ENCODE measurements around the gene CNTNAP4.

Gene CNTNAP4

DNA sequence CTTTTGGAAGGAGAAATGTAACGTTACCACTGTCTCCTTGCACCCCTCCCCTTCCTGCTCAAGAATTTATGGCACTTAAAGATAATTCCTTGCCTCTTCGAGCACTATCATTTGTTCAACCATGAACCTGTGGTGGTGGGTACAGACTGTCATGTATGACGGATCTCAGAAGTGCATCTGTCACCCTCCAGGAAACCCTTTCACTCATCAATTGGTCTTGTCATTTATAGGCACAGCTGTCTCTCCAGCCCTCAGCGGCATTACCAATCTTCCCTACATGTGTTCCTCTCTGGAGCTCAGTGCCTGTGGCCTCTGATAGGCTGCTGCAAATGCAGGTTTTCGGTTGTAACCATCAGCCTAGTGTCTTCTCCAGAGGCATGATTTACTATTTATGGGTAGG lies 15.0 kb downstream of the CNTNAP4 start:
- H4K20me1 ChIP-seq (ENCODE audit: control insufficient read depth, insufficient read depth, low read depth, low read length): no peaks in the 10 kb centered on the region
- peaks cover 9% of the 10 kb centered on the region; the same call in 1 of the 2 replicates for H3K9me3 ChIP-seq (ENCODE audit: control insufficient read depth, insufficient read depth, low read length)
- TF ChIP-seq EZH2phosphoT487 (IDR thresholded peaks at IDR 0.05; ENCODE audit: borderline replicate concordance, low read length): no peak
- TF ChIP-seq, protein P1, sequence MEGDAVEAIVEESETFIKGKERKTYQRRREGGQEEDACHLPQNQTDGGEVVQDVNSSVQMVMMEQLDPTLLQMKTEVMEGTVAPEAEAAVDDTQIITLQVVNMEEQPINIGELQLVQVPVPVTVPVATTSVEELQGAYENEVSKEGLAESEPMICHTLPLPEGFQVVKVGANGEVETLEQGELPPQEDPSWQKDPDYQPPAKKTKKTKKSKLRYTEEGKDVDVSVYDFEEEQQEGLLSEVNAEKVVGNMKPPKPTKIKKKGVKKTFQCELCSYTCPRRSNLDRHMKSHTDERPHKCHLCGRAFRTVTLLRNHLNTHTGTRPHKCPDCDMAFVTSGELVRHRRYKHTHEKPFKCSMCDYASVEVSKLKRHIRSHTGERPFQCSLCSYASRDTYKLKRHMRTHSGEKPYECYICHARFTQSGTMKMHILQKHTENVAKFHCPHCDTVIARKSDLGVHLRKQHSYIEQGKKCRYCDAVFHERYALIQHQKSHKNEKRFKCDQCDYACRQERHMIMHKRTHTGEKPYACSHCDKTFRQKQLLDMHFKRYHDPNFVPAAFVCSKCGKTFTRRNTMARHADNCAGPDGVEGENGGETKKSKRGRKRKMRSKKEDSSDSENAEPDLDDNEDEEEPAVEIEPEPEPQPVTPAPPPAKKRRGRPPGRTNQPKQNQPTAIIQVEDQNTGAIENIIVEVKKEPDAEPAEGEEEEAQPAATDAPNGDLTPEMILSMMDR (IDR thresholded peaks at IDR 0.05; ENCODE audit: low read depth, low read length, poor library complexity, severe bottlenecking): no peak
- H3K79me2 ChIP-seq (ENCODE audit: control insufficient read depth, low read length): no peaks in the 10 kb centered on the region
- no peak overlapping the region for H3K27ac ChIP-seq (ENCODE audit: low read depth, low read length)
- H3F3A ChIP-seq (ENCODE audit: control insufficient read depth, insufficient read depth): no peaks in the 10 kb centered on the region
- no peaks in the 10 kb centered on the region for H3K9me2 ChIP-seq (replicated peaks; ENCODE audit: control insufficient read depth, low read length)
- H3K27me3 ChIP-seq (ENCODE audit: control insufficient read depth, low read length): no peaks in the 10 kb centered on the region
- H3K4me3 ChIP-seq (ENCODE audit: low read length): no peak overlapping the region
- H3K36me3 ChIP-seq (ENCODE audit: control insufficient read depth, low read length): no peaks in the 10 kb centered on the region
- no peak overlapping the region for H3K4me2 ChIP-seq (ENCODE audit: low read length)
- no peaks in the 10 kb centered on the region for H3K4me1 ChIP-seq (ENCODE audit: control insufficient read depth, low read length)

DNA sequence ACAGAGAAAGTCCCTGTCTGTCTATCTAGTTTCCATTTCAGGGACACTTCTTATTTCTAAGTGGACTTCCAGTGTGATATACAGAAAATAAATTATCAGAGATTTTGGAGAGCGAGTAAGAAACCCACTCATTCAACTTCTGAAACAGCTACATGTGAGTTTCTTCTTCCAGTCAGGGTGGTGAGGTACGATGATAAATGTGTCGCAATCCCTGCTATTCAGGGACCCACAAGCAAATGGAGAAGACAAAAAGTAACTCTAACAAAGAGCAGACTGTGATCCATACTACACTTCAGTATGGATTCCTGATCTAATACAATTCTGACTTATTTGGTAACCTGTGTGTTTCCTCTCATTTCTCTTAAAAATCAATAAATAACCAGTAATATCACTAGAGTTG lies 16.8 kb downstream of the CNTNAP4 start:
- H3K9me2 ChIP-seq (replicated peaks; ENCODE audit: control insufficient read depth, low read length): no peaks in the 10 kb centered on the region
- H3K9me3 ChIP-seq (ENCODE audit: control insufficient read depth, insufficient read depth, low read length): peaks cover 5% of the 10 kb centered on the region; the same call in 1 of the 2 replicates
- no peak overlapping the region for H3K4me3 ChIP-seq (ENCODE audit: low read length)
- H3K4me2 ChIP-seq (ENCODE audit: low read length): no peak overlapping the region
- no peaks in the 10 kb centered on the region for H3K27me3 ChIP-seq (ENCODE audit: control insufficient read depth, low read length)
- TF ChIP-seq EZH2phosphoT487 (IDR thresholded peaks at IDR 0.05; ENCODE audit: borderline replicate concordance, low read length): no peak
- TF ChIP-seq, protein P1 (IDR thresholded peaks at IDR 0.05; ENCODE audit: low read depth, low read length, poor library complexity, severe bottlenecking): no peak
- no peaks in the 10 kb centered on the region for H3K36me3 ChIP-seq (ENCODE audit: control insufficient read depth, low read length)
- no peaks in the 10 kb centered on the region for H4K20me1 ChIP-seq (ENCODE audit: control insufficient read depth, insufficient read depth, low read depth, low read length)
- H3F3A ChIP-seq (ENCODE audit: control insufficient read depth, insufficient read depth): no peaks in the 10 kb centered on the region
- H3K4me1 ChIP-seq (ENCODE audit: control insufficient read depth, low read length): no peaks in the 10 kb centered on the region
- no peaks in the 10 kb centered on the region for H3K79me2 ChIP-seq (ENCODE audit: control insufficient read depth, low read length)
- H3K27ac ChIP-seq (ENCODE audit: low read depth, low read length): no peak overlapping the region

DNA sequence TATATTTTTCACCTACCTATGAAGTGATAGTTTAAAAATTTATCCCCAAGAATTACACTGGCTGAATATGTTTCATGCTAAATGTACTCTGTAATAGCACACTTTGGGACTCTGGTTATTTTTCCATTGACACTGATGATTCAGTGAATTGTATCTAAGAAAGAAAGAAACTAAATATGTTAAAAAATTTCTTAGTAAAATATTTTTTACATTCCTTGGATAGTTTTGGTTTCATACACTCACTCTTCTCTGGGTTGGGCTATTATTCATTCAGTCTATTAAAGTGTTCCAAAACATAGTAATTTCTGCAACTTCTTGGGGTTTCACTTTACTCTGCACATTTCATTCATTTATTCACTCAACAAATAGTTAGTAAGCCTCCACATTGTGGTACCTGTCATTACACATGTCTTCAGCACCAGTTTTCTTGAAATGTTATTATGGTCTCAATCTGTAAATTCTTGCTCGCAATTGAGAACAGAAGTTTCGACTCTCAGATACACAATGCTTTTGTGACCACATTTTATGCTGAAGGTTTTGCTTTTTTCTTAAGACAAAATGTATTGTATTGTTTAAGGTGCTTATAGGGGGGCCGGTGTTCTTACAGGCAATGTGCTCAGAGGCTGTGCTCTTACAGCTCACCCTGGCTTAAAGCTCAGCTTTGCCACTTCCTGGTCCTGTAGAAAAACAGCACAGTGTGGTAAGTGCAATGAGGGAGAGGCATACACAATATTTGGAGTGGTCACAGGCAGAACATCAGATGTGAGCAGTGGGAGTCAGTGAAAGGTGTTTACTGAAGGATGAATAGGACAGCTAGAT lies 17.4 kb downstream of the CNTNAP4 start:
- Histone ChIP-seq H3K4me2 (ENCODE audit: low read length) (no peak overlapping the region), H3K27me3 (ENCODE audit: control insufficient read depth, low read length) (no peaks in the 10 kb centered on the region), H3K9me2 (replicated peaks; ENCODE audit: control insufficient read depth, low read length) (no peaks in the 10 kb centered on the region), H3F3A (ENCODE audit: control insufficient read depth, insufficient read depth) (no peaks in the 10 kb centered on the region), H3K4me1 (ENCODE audit: control insufficient read depth, low read length) (no peaks in the 10 kb centered on the region), H3K79me2 (ENCODE audit: control insufficient read depth, low read length) (no peaks in the 10 kb centered on the region), H3K27ac (ENCODE audit: low read depth, low read length) (no peak overlapping the region), H3K36me3 (ENCODE audit: control insufficient read depth, low read length) (no peaks in the 10 kb centered on the region), H3K9me3 (ENCODE audit: control insufficient read depth, insufficient read depth, low read length) (peaks cover 5% of the 10 kb centered on the region; the same call in 1 of the 2 replicates), H3K4me3 (ENCODE audit: low read length) (no peak overlapping the region), H4K20me1 (ENCODE audit: control insufficient read depth, insufficient read depth, low read depth, low read length) (no peaks in the 10 kb centered on the region)
- TF ChIP-seq EZH2phosphoT487 (IDR thresholded peaks at IDR 0.05; ENCODE audit: borderline replicate concordance, low read length): no peak
- TF ChIP-seq, protein P1 (IDR thresholded peaks at IDR 0.05; ENCODE audit: low read depth, low read length, poor library complexity, severe bottlenecking): no peak
